Psoas muscle (tissue), 8 donors: ENCODE results near the gene FCN1. TPM values are rescaled to one million over a fixed set of nuclear protein-coding genes. Genes with fewer than 3 reads are reported as not detected.
A peak's percentile ranks its signal among the peaks of the same experiment; 100 is the strongest.

Experiments used
- ATAC-seq, 4 donors: fragments of 200-7000 bp; cut with Tn5 transposase; one replicate each; pipeline ENCODE4 v1.9.1; 2020; ENCODE audit warnings: moderate library complexity in 3 of 4, mild to moderate bottlenecking in 2 of 4
- DNase-seq, 2 donors: peaks; one replicate each; pipeline ENCODE4 v3.0.0-alpha.2; 2020
- H3K27ac ChIP-seq: fragments of 200-600 bp; one replicate; pipeline ENCODE4 v1.8.0; 2022
- H3K27me3 ChIP-seq, 3 donors: fragments of 200-600 bp in 1 of 3; one replicate each; pipeline versions ENCODE4 v1.6.1 to v1.8.0; 2013 to 2022; ENCODE audit warnings: low read length in 2 of 3, mild to moderate bottlenecking in 2 of 3, moderate library complexity in 1 of 3; ENCODE audit not compliant: insufficient read depth in 3 of 3
- H3K36me3 ChIP-seq, 2 donors: fragments of 200-600 bp in 1 of 2; one replicate each; pipeline versions ENCODE4 v1.6.1 to v1.8.0; 2013 to 2022; ENCODE audit warnings: low read depth in 1 of 2, mild to moderate bottlenecking in 1 of 2, moderate library complexity in 1 of 2; ENCODE audit not compliant: insufficient read depth in 1 of 2
- H3K4me1 ChIP-seq: fragments of 200-600 bp; one replicate; pipeline ENCODE4 v1.8.0; 2022
- H3K4me3 ChIP-seq: fragments of 200-600 bp; one replicate; pipeline ENCODE4 v1.8.0; 2022; ENCODE audit warnings: mild to moderate bottlenecking
- H3K9me3 ChIP-seq: fragments of 200-600 bp; one replicate; pipeline ENCODE4 v1.8.0; 2022
- CTCF ChIP-seq: fragments of 200-600 bp; IDR thresholded peaks from one replicate; pipeline ENCODE4 v1.8.0; 2022; ENCODE audit warnings: antibody characterized with exemption
- WGBS, 3 donors: extraction: QIAGEN DNeasy Blood & Tissue Kit; methylation state at CpG; one replicate each; pipeline versions ENCODE4 v1.1.6 to v1.1.7; 2013; 5-methylcytosine and 5-hydroxymethylcytosine counted together
- intact Hi-C, 2 donors: fragments of 100-400 bp; cut with DNase I; formaldehyde crosslinking; loops; one replicate each; pipeline versions ENCODE4 v1.11.0 to v1.14.2; 2022
- polyA plus RNA-seq, 3 donors: library from polyadenylated mRNA; stranded (reverse); fragments of 200-250 nt; gene quantifications; one replicate each; pipeline ENCODE4 v1.2.3, GENCODE V29; 2013
- total RNA-seq, 4 donors: library from RNA; stranded (reverse); fragmentation: NEBNext Ultra II Directional in 2 of 4; extraction: Animal tissue kit (Norgen Biotek cat#: 25700) in 2 of 4; gene quantifications; one replicate each; pipeline versions ENCODE4 v1.2.1 to v1.2.4, GENCODE V29; 2021 to 2023
- donor health status: healthy with polysubstance abuse.
- donor health status: DM: no; HTN: no; CAD: no; lungs with moderate emphysema.
- donor health status: Bipolar disorder and iron deficiency.
- donor health status: healthy.
- donor health status: DM: yes; HTN: yes; CAD: no.
- donor health status: DM: no; HTN: no; CAD: no.
- donor health status: DM: no; HTN: no; CAD: no.
- donor health status: DM: yes; HTN: yes; CAD: no.

FCN1 gene
- total and polyA plus RNA-seq, 7 donors, result 0.51 to 3.9 (median 0.82) TPM

GRCh38 chr9:134939836-134940235 lies 22.1 kb upstream of the FCN1 start:
- no peak overlapping the region for H3K27ac ChIP-seq
- TF ChIP-seq CTCF, result no peak
- DNase-seq (peak in 1 of 2 donors; percentile 21), ATAC-seq (no peak)
- H3K4me1 ChIP-seq, result no peaks in the 10 kb centered on the region
- H3K27me3 ChIP-seq, result peaks cover 0 to 73% (median 12%) of the 10 kb centered on the region in 3 donors
- H3K9me3 ChIP-seq, result no peaks in the 10 kb centered on the region
- 76 to 88% (median 79%) methylated on average over 11 of the region's 11 CpGs for whole genome bisulfite sequencing, 3 donors
- no peaks in the 10 kb centered on the region for H3K36me3 ChIP-seq
- no peak overlapping the region for H3K4me3 ChIP-seq
- intact Hi-C loops, result no loop called here

GRCh38 chr9:134939080-134939733 lies 21.5 kb upstream of the FCN1 start:
- H3K9me3 ChIP-seq, result no peaks in the 10 kb centered on the region
- H3K4me1 ChIP-seq, result no peaks in the 10 kb centered on the region
- intact Hi-C loops, result no loop called here

GRCh38 chr9:134938346-134939079 lies 20.8 kb upstream of the FCN1 start:
- Histone ChIP-seq H3K4me3 (no peak overlapping the region), H3K9me3 (no peaks in the 10 kb centered on the region), H3K27ac (no peak overlapping the region), H3K27me3 (peaks cover 0 to 70% (median 12%) of the 10 kb centered on the region in 3 donors), H3K36me3 (no peaks in the 10 kb centered on the region), H3K4me1 (no peaks in the 10 kb centered on the region)
- intact Hi-C loops, result no loop called here
- ATAC-seq (no peak), DNase-seq (peak in 1 of 2 donors; percentile 37)
- no peak for TF ChIP-seq CTCF
- 63 to 71% (median 68%) methylated on average over 20 to 21 of the region's 21 CpGs for WGBS, 3 donors

More at GRCh38 chr9:134939080-134939733, 21.5 kb upstream of the FCN1 start:
- ATAC-seq (no peak), DNase-seq (peak in 1 of 2 donors; percentile 48)
- no peak overlapping the region for H3K27ac ChIP-seq
- no peak overlapping the region for H3K4me3 ChIP-seq
- no peak for TF ChIP-seq CTCF
- 81 to 91% (median 88%) methylated on average over 15 to 16 of the region's 16 CpGs for WGBS, 3 donors
- peaks cover 0 to 73% (median 12%) of the 10 kb centered on the region in 3 donors for H3K27me3 ChIP-seq
- no peaks in the 10 kb centered on the region for H3K36me3 ChIP-seq

GRCh38 chr9:134937566-134938345 lies 20.0 kb upstream of the FCN1 start:
- Histone ChIP-seq H3K4me3 (no peak overlapping the region), H3K9me3 (no peaks in the 10 kb centered on the region), H3K4me1 (no peaks in the 10 kb centered on the region), H3K36me3 (no peaks in the 10 kb centered on the region), H3K27ac (no peak overlapping the region), H3K27me3 (peaks cover 0 to 76% (median 12%) of the 10 kb centered on the region in 3 donors)
- DNase-seq (no peak), ATAC-seq (no peak)
- TF ChIP-seq CTCF, result no peak
- 60 to 80% (median 72%) methylated on average over 11 of the region's 11 CpGs for WGBS, 3 donors
- intact Hi-C loops, result no loop called here
